Smooth muscle cell (in vitro differentiated cells): ENCODE results near the gene LRCH2. TPM values are rescaled to one million over a fixed set of nuclear protein-coding genes. Genes with fewer than 3 reads are reported as not detected.

Experiments used
- DNase-seq: peaks from one replicate; lab custom pipeline; 2025; ENCODE audit not compliant: unreplicated experiment; lab: John Stamatoyannopoulos, UW
- H2AFZ ChIP-seq: fragments of 200-600 bp; sonication (generic); 2 replicates; pipeline ENCODE4 v1.6.0; 2016; ENCODE audit warnings: antibody characterized with exemption, low read depth, mild to moderate bottlenecking
- H3F3A ChIP-seq: fragments of 200-600 bp; sonication (generic); 2 replicates; pipeline ENCODE4 v1.6.0; 2017; ENCODE audit warnings: antibody characterized with exemption, low read depth
- H3K27ac ChIP-seq: fragments of 200-600 bp; sonication (generic); 2 replicates; pipeline ENCODE4 v1.5.1; 2016; ENCODE audit warnings: low read depth, mild to moderate bottlenecking
- H3K27me3 ChIP-seq: fragments of 200-600 bp; sonication (generic); 2 replicates; pipeline ENCODE4 v1.6.1; 2016; ENCODE audit warnings: low read depth, mild to moderate bottlenecking
- H3K36me3 ChIP-seq: fragments of 200-600 bp; sonication (generic); 2 replicates; pipeline ENCODE4 v1.5.1; 2016; ENCODE audit warnings: low read depth
- H3K4me1 ChIP-seq: fragments of 200-600 bp; sonication (generic); 2 replicates; pipeline ENCODE4 v1.5.1; 2016; ENCODE audit warnings: low read depth
- H3K4me2 ChIP-seq: fragments of 200-600 bp; sonication (generic); 2 replicates; pipeline ENCODE4 v1.6.0; 2016; ENCODE audit warnings: mild to moderate bottlenecking
- H3K4me3 ChIP-seq: fragments of 200-600 bp; sonication (generic); 2 replicates; pipeline ENCODE4 v1.5.1; 2016; ENCODE audit warnings: mild to moderate bottlenecking
- H3K79me2 ChIP-seq: fragments of 200-600 bp; sonication (generic); 2 replicates; pipeline ENCODE4 v1.6.0; 2016; ENCODE audit warnings: low read depth, mild to moderate bottlenecking
- H3K9ac ChIP-seq: fragments of 200-600 bp; sonication (generic); 2 replicates; pipeline ENCODE4 v1.6.0; 2016; ENCODE audit warnings: low read depth
- H3K9me3 ChIP-seq: fragments of 200-600 bp; sonication (generic); replicated peaks from 2 replicates; pipeline ENCODE4 v1.5.1; 2016; ENCODE audit warnings: low read depth
- H4K20me1 ChIP-seq: fragments of 200-600 bp; sonication (generic); 2 replicates; pipeline ENCODE4 v1.6.0; 2016; ENCODE audit warnings: low read depth
- WGBS: methylation state at CpG from one replicate; pipeline ENCODE4 v1.1.7; 2016; ENCODE audit warnings: low lambda C conversion rate; 5-methylcytosine and 5-hydroxymethylcytosine counted together
- polyA plus RNA-seq: library from polyadenylated mRNA; unstranded; fragments of >200 nt; fragmentation: Nextera tagmentation; extraction: Ambion mirVana; gene quantifications from 2 replicates; pipeline ENCODE4 v1.2.1, GENCODE V29; 2016
- total RNA-seq: library from RNA; depleted of rRNA; stranded (reverse); fragments of >200 nt; gene quantifications from 2 replicates; pipeline ENCODE4 v1.2.3, GENCODE V29; 2014
- TF ChIP-seq, protein P1 (sequence below): fragments of 200-600 bp; sonication (generic); IDR thresholded peaks from 2 replicates; pipeline ENCODE4 v1.5.1; 2017; ENCODE audit warnings: borderline replicate concordance, mild to moderate bottlenecking, antibody characterized with exemption; ENCODE audit not compliant: insufficient read depth, poor library complexity, severe bottlenecking

LRCH2 gene
- total and polyA plus RNA-seq, 2 experiments from 2014 or later = 3.1 to 29.4 TPM

DNA sequence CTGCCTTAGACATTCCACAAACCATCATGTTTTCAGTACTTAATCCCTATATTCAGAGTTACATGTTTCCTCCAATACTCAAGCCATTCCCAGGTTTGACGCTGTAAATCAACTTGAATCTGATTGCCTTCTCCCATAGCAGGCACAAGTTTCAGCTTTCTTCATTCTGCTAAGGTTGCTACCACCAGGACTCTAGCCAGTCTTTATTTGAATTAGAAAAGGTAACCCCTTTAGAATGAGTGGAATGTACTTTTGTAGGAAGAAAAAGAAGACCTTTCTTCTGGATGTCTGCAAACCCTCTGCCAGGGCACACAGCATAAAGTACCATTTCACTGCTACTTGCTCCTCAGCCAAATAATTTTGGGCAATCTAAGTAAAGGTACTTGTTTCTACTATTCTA is 55.4 kb downstream of the LRCH2 start:
- TF ChIP-seq, protein P1, sequence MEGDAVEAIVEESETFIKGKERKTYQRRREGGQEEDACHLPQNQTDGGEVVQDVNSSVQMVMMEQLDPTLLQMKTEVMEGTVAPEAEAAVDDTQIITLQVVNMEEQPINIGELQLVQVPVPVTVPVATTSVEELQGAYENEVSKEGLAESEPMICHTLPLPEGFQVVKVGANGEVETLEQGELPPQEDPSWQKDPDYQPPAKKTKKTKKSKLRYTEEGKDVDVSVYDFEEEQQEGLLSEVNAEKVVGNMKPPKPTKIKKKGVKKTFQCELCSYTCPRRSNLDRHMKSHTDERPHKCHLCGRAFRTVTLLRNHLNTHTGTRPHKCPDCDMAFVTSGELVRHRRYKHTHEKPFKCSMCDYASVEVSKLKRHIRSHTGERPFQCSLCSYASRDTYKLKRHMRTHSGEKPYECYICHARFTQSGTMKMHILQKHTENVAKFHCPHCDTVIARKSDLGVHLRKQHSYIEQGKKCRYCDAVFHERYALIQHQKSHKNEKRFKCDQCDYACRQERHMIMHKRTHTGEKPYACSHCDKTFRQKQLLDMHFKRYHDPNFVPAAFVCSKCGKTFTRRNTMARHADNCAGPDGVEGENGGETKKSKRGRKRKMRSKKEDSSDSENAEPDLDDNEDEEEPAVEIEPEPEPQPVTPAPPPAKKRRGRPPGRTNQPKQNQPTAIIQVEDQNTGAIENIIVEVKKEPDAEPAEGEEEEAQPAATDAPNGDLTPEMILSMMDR = no peak
- H3K36me3 ChIP-seq = no peaks in the 10 kb centered on the region
- H3K27me3 ChIP-seq = no peaks in the 10 kb centered on the region
- no peaks in the 10 kb centered on the region for H3F3A ChIP-seq
- H3K79me2 ChIP-seq = no peaks in the 10 kb centered on the region
- H3K4me2 ChIP-seq = no peak overlapping the region
- H3K27ac ChIP-seq = no peak overlapping the region
- H2AFZ ChIP-seq = no peak overlapping the region
- H4K20me1 ChIP-seq = no peaks in the 10 kb centered on the region
- no peak for DNase-seq
- no peaks in the 10 kb centered on the region for H3K9me3 ChIP-seq
- H3K4me1 ChIP-seq = no peaks in the 10 kb centered on the region
- no peak overlapping the region for H3K9ac ChIP-seq
- no peak overlapping the region for H3K4me3 ChIP-seq
- 39% methylated on average over 1 of the region's 1 CpG for WGBS

- H3K4me1 ChIP-seq = no peaks in the 10 kb centered on the region
- DNase-seq = no peak
- H3K9ac ChIP-seq = no peak overlapping the region
- no peaks in the 10 kb centered on the region for H3K79me2 ChIP-seq
- H3K4me3 ChIP-seq = no peak overlapping the region
- no peaks in the 10 kb centered on the region for H3K9me3 ChIP-seq
- TF ChIP-seq, protein P1 = no peak
- WGBS = 76% methylated on average over 4 of the region's 4 CpGs
- H3K27ac ChIP-seq = no peak overlapping the region
- H3K27me3 ChIP-seq = no peaks in the 10 kb centered on the region
- H3F3A ChIP-seq = no peaks in the 10 kb centered on the region
- H4K20me1 ChIP-seq = no peaks in the 10 kb centered on the region
- H3K36me3 ChIP-seq = no peaks in the 10 kb centered on the region
- H2AFZ ChIP-seq = no peak overlapping the region
- no peak overlapping the region for H3K4me2 ChIP-seq
Observed at GRCh38 chrX:115177932-115178331, 56.0 kb downstream of the LRCH2 start.

- TF ChIP-seq, protein P1 = no peak
- Histone ChIP-seq H3K9ac (no peak overlapping the region), H3K9me3 (no peaks in the 10 kb centered on the region), H3K79me2 (no peaks in the 10 kb centered on the region), H3K36me3 (no peaks in the 10 kb centered on the region), H3K4me3 (no peak overlapping the region), H3K4me1 (no peaks in the 10 kb centered on the region), H3K27me3 (no peaks in the 10 kb centered on the region), H3K4me2 (no peak overlapping the region), H4K20me1 (no peaks in the 10 kb centered on the region), H3F3A (no peaks in the 10 kb centered on the region), H2AFZ (no peak overlapping the region), H3K27ac (no peak overlapping the region)
- WGBS = 87% methylated on average over 3 of the region's 3 CpGs
- DNase-seq = no peak
Observed at GRCh38 chrX:115174548-115174947, 59.3 kb downstream of the LRCH2 start.

- Histone ChIP-seq H4K20me1 (no peaks in the 10 kb centered on the region), H3K9me3 (no peaks in the 10 kb centered on the region), H3K4me1 (no peaks in the 10 kb centered on the region), H3K36me3 (no peaks in the 10 kb centered on the region), H3K4me3 (no peak overlapping the region), H3K27ac (no peak overlapping the region), H3K79me2 (no peaks in the 10 kb centered on the region), H3F3A (no peaks in the 10 kb centered on the region), H2AFZ (no peak overlapping the region), H3K27me3 (no peaks in the 10 kb centered on the region), H3K9ac (no peak overlapping the region), H3K4me2 (no peak overlapping the region)
- 69% methylated on average over 9 of the region's 9 CpGs for WGBS
- no peak for DNase-seq
- TF ChIP-seq, protein P1 = no peak
Observed at GRCh38 chrX:115173181-115173580, 60.7 kb downstream of the LRCH2 start.
